SU-DHL-6 (cell line): ENCODE data around the gene ZNF664.

Experiments used
- H2AFZ ChIP-seq: fragments of 200-600 bp; sonication (generic); 2 replicates; pipeline ENCODE4 v1.6.1; 2014; ENCODE audit warnings: low read depth, mild to moderate bottlenecking, moderate library complexity, mixed read lengths, antibody characterized with exemption, low read length; ENCODE audit not compliant: severe bottlenecking
- H3F3A ChIP-seq: fragments of 200-600 bp; shearing (Covaris generic); 2 replicates; pipeline ENCODE4 v1.6.0; 2016; ENCODE audit warnings: antibody characterized with exemption, mild to moderate bottlenecking; ENCODE audit not compliant: insufficient read depth
- H3K27ac ChIP-seq: fragments of 200-600 bp; sonication (generic); 2 replicates; pipeline ENCODE4 v1.5.1; 2016; ENCODE audit warnings: low read depth, mild to moderate bottlenecking, low read length, moderate library complexity, mixed read lengths
- H3K27me3 ChIP-seq: fragments of 200-600 bp; sonication (generic), shearing (Covaris generic); 2 replicates; pipeline ENCODE4 v1.6.0; 2014; ENCODE audit warnings: mild to moderate bottlenecking, low read length
- H3K36me3 ChIP-seq: fragments of 200-600 bp; sonication (generic); 2 replicates; pipeline ENCODE4 v1.6.1; 2014; ENCODE audit warnings: mild to moderate bottlenecking, low read length, mixed read lengths
- H3K4me2 ChIP-seq: fragments of 300-600, 200-600 bp; shearing (Covaris generic), sonication (generic); 2 replicates; pipeline ENCODE4 v1.6.0; 2014; ENCODE audit warnings: low read length, low read depth, mild to moderate bottlenecking; ENCODE audit not compliant: poor library complexity, severe bottlenecking
- H3K4me3 ChIP-seq: fragments of 200-600 bp; sonication (generic); 2 replicates; pipeline ENCODE4 v1.5.1; 2014; ENCODE audit warnings: antibody characterized with exemption, low read length, mild to moderate bottlenecking, mixed read lengths; ENCODE audit not compliant: insufficient read depth, poor library complexity, severe bottlenecking
- H3K79me2 ChIP-seq: fragments of 200-600 bp; sonication (generic); 2 replicates; pipeline ENCODE4 v1.6.1; 2014; ENCODE audit warnings: mild to moderate bottlenecking, low read length, moderate library complexity; ENCODE audit not compliant: insufficient read depth
- H3K9ac ChIP-seq: fragments of 200-600 bp; sonication (generic); 2 replicates; pipeline ENCODE4 v1.7.0; 2014; ENCODE audit warnings: mild to moderate bottlenecking, low read length
- H3K9me2 ChIP-seq: fragments of 200-600 bp; sonication (generic); replicated peaks from 2 replicates; pipeline ENCODE4 v1.6.1; 2014; ENCODE audit warnings: low read length; ENCODE audit not compliant: insufficient read depth
- H3K9me3 ChIP-seq: fragments of 200-600 bp; sonication (generic); 2 replicates; pipeline ENCODE4 v1.6.1; 2014; ENCODE audit warnings: low read length, mixed read lengths; ENCODE audit not compliant: insufficient read depth
- H4K20me1 ChIP-seq: fragments of 200-600 bp; sonication (generic); 2 replicates; pipeline ENCODE4 v1.6.1; 2014; ENCODE audit warnings: low read depth, mild to moderate bottlenecking, antibody characterized with exemption, low read length, moderate library complexity, mixed read lengths
- CTCF ChIP-seq: fragments of 200-600 bp; sonication (generic); IDR thresholded peaks from one replicate; pipeline ENCODE4 v1.5.1; 2017; ENCODE audit warnings: antibody characterized with exemption, mild to moderate bottlenecking, low read length, moderate library complexity; ENCODE audit not compliant: insufficient read depth, poor library complexity, severe bottlenecking
- EZH2phosphoT487 ChIP-seq: fragments of 200-600 bp; sonication (generic), shearing (Covaris generic); conservative IDR thresholded peaks from 2 replicates; pipeline ENCODE4 v1.6.1; 2018; ENCODE audit warnings: mild to moderate bottlenecking, antibody characterized with exemption, low read length, moderate library complexity, mixed read lengths

ZNF664 gene

GRCh38 chr12:124010687-124011086 lies 37.7 kb downstream of the ZNF664 start:
- Histone ChIP-seq H2AFZ (no peak overlapping the region), H3K9ac (no peak overlapping the region), H3K9me2 (no peaks in the 10 kb centered on the region), H4K20me1 (no peaks in the 10 kb centered on the region), H3K27ac (no peak overlapping the region), H3K79me2 (no peaks in the 10 kb centered on the region), H3K36me3 (no peaks in the 10 kb centered on the region; the same call in 1 of the 2 replicates), H3K4me3 (no peak overlapping the region), H3K4me2 (no peak overlapping the region), H3F3A (no peaks in the 10 kb centered on the region), H3K9me3 (no peaks in the 10 kb centered on the region), H3K27me3 (no peaks in the 10 kb centered on the region)
- TF ChIP-seq EZH2phosphoT487 (no peak), CTCF (no peak)

- no peak overlapping the region for H3K4me3 ChIP-seq
- H3K4me2 ChIP-seq, result no peak overlapping the region
- no peaks in the 10 kb centered on the region; the same call in 1 of the 2 replicates for H3K36me3 ChIP-seq
- H3K9me3 ChIP-seq, result no peaks in the 10 kb centered on the region
- no peak overlapping the region for H3K9ac ChIP-seq
- no peak for TF ChIP-seq EZH2phosphoT487
- TF ChIP-seq CTCF, result no peak
- H3K9me2 ChIP-seq, result no peaks in the 10 kb centered on the region
- no peaks in the 10 kb centered on the region for H3F3A ChIP-seq
- no peak overlapping the region for H2AFZ ChIP-seq
- H4K20me1 ChIP-seq, result peaks cover 5% of the 10 kb centered on the region; the same call in 1 of the 2 replicates
- no peak overlapping the region for H3K27ac ChIP-seq
- no peaks in the 10 kb centered on the region for H3K27me3 ChIP-seq
- H3K79me2 ChIP-seq, result no peaks in the 10 kb centered on the region
Measured at GRCh38 chr12:124011435-124012115, 38.6 kb downstream of the ZNF664 start.

GRCh38 chr12:124013073-124013472 lies 40.1 kb downstream of the ZNF664 start:
- H3K9me2 ChIP-seq, result no peaks in the 10 kb centered on the region
- peaks cover 5% of the 10 kb centered on the region; the same call in 1 of the 2 replicates for H4K20me1 ChIP-seq
- H3K79me2 ChIP-seq, result no peaks in the 10 kb centered on the region
- H3K27ac ChIP-seq, result no peak overlapping the region
- no peaks in the 10 kb centered on the region; the same call in 1 of the 2 replicates for H3K36me3 ChIP-seq
- no peak overlapping the region for H3K9ac ChIP-seq
- H3K27me3 ChIP-seq, result no peaks in the 10 kb centered on the region
- no peaks in the 10 kb centered on the region for H3K9me3 ChIP-seq
- H3F3A ChIP-seq, result no peaks in the 10 kb centered on the region
- TF ChIP-seq CTCF, result no peak
- no peak for TF ChIP-seq EZH2phosphoT487
- H2AFZ ChIP-seq, result no peak overlapping the region
- no peak overlapping the region for H3K4me2 ChIP-seq
- H3K4me3 ChIP-seq, result no peak overlapping the region
